ENCODE measurements around the gene CAMK2N2.
A peak's percentile ranks its signal among the peaks of the same experiment; 100 is the strongest.

The CAMK2N2 gene

DNA sequence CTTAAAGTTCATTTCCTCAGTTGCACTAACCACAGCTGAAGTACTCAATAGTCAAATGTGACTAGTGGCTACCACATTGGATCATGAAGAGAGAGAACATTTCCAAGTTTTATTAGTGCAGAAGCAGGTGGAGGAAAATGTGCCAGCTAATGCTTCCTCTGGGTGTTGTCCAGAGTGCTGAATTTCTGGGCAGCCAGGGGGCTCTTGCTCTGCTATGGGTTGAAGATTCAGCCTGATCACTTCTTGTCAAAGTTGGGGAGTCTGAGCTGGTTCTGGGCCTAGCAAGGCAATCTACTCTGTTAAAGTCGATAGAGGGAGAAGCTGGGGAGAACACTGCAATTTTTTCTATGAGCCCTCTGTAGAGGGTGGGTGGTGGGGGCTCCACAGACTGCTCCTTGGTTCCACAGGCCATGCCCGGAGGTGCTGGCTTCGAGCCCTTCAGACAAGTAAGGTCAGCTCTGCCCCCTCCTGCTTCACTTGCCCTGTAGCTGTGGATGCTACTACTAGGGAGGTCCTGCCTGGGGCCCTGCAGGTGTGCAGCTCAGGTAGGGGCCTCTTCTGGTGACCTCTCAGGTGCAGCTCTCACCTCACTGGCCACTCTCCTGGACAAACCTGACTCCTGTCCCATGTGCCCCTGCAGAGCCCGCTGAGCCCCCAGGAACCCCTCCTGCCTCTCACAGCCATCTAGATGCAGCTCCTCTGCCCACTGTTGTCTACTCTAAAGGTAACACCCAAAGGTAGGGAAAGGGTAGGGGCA, 20.8 kb downstream of the CAMK2N2 start:
- DNase-seq (ENCODE audit: low read depth in 1 of 2, low spot score in 1 of 2) = no peak

DNA sequence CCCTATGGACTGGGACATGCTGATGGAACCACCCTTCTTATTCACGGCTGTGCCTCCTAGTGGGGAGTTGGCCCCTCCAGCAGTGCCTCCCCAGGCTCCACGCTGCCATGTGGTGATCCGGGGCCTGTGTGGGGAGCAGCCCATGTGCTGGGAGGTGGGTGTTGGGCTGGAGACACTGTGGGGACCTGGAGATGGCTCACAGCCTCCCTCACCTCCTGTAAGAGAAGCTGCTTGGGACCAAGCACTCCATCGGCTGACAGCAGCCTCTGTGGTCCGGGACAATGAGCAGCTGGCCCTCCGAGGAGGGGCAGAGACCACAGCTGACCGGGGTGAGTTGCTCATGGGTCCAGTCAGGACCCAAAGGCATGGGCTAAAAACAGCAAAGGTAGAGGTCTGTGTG, 21.6 kb downstream of the CAMK2N2 start:
- no peak for DNase-seq (ENCODE audit: low read depth in 1 of 2, low spot score in 1 of 2)

DNA sequence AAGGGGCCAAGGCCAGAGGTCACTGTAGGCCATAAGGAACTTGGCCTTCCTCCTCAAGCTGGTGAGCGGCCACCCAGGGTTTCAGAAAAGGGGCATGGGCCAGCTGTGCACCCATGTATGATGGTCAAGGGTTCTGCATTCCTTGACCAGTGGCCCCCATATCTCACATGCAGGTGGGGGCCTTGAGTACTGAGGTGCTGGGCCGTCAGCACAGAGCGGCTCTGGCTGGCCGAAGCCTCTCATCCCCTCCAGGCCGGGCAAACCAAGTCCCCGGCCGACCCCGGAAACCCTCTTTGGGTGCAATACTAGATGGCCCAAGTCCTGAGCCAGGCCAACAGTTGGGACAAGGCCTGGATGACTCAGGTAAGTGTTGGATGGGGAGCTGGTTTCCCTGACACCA, 22.1 kb downstream of the CAMK2N2 start:
- DNase-seq (ENCODE audit: low read depth in 1 of 2, low spot score in 1 of 2) = no peak

DNA sequence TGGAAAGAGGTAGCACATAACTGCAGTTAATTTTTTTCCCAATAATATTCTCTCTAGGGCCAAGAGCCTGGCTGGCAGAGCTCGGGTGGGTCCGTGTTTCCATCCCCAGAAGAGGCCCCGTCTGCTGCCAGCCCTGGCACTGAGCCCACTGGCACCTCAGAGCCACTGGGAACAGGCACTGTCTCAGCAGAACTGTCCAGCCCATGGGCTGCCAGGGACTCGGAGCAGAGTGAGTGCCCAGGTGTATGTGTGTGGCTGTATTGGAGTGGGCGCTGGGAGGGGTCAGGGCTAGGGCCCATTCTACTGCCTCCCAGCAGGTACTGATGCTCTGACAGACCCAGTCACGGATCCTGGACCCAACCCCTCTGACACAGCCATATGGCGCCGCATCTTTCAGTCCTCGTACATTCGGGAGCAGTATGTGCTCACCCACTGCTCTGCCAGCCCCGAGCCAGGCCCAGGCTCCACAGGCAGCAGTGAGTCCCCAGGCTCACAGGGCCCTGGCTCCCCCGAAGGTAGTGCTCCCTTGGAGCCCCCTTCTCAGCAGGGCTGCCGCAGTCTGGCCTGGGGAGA, 23.0 kb downstream of the CAMK2N2 start:
- no peak for DNase-seq (ENCODE audit: low read depth in 1 of 2, low spot score in 1 of 2)

DNA sequence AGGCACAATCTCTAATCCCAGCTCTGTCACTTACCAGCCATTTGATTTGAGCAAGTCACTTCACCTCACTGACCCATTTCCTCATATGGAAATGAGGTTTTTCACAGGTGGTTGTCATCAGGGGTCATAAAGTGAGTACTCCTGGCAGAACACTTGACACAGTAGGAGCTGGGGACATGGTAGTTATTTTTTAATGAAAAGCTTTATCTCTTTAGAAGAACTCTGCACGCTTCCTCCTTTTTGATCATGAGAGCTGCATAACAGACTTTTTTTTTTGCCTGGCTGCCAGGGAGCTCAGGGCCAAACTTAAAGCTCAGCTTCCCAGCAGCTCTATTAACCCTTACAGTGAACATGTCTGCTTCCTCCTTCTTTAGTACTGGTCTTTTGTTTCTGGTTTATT, 23.5 kb downstream of the CAMK2N2 start:
- no peak for DNase-seq (ENCODE audit: low read depth in 1 of 2, low spot score in 1 of 2)

DNA sequence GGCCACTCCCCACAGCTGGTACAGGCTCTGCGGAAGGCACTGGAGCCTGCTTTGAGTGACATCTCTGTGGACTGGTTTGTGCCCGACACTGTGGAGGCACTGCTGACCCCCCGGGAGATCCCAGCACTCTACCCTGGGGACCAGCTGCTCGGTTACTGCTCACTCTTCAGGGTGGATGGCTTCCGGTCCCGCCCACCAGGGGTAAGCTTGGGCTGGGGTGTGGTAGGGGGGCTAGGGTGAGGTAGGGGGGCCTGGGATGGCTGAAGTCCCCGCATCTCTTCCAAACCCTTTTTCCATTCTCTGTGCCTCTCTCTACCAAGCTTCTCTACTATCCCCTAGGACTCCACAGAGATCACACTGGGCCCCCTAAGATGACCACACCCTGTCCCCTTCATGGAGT, 24.1 kb downstream of the CAMK2N2 start:
- no peak for DNase-seq (ENCODE audit: low read depth in 1 of 2, low spot score in 1 of 2)

DNA sequence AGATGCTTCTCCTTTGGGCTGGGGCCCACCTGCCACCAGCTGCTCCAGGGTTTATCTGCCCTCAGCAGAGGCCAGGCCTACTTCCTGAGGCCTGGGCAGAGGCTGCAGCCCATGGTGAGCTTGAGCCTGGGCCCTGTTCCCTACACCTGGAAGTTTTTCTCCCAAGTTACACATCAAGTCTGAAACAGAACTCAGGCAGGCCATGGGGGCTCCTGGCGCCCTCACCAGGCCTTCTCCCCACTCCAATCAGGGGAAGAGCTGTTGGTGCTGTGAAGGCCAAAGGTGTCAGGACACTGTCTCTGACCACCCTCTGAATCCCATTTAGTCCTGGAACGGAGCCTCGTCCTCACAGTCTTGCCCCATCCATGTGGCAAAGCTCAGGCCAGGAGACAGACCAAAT, 24.7 kb downstream of the CAMK2N2 start:
- DNase-seq (ENCODE audit: low read depth in 1 of 2, low spot score in 1 of 2) = no peak

DNA sequence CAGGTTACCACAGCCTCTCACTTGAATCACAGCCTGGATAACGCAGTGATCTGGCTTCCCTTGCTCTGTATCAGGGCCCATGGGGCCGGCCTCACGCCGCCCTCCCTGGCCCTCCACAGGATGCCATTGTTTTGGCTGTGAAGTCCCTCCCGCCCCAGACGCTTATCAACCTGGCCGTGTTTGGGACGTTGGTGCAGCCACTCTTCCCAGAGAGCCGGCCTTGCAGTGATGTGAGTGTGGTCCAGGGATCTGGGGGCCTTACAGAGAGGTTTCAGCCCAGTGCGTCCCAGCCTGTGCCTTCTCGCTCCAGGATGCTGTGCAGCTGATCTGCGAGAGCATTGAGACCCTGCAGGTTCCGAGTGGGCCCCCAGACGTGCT, 25.3 kb downstream of the CAMK2N2 start:
- DNase-seq (ENCODE audit: low read depth in 1 of 2, low spot score in 1 of 2) = no peak

DNA sequence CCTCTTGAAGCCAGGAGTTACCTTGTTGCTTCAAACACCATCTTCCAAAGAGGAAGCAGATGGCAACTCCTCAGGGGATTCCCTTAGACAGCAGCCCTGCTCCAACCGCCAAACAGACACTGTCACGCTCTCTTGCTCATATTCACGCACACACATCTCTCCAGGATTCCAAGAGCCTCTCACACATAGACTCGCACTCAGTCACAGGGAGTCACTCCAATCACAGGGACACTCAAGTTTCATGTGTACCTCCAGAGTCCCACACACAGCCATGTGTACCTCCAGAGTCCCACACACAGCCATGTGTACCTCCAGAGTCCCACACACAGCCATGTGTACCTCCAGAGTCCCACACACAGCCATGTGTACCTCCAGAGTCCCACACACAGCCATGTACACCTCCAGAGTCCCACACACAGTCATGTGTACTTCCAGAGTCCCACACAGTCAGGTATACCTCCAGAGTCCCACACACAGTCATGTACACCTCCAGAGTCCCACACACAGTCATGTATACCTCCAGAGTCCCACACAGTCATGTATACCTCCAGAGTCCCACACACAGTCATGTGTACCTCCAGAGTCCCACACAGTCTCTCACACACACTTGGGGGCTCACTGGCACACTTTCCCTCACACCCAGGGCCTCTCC, 25.8 kb downstream of the CAMK2N2 start:
- no peak for DNase-seq (ENCODE audit: low read depth in 1 of 2, low spot score in 1 of 2)

DNA sequence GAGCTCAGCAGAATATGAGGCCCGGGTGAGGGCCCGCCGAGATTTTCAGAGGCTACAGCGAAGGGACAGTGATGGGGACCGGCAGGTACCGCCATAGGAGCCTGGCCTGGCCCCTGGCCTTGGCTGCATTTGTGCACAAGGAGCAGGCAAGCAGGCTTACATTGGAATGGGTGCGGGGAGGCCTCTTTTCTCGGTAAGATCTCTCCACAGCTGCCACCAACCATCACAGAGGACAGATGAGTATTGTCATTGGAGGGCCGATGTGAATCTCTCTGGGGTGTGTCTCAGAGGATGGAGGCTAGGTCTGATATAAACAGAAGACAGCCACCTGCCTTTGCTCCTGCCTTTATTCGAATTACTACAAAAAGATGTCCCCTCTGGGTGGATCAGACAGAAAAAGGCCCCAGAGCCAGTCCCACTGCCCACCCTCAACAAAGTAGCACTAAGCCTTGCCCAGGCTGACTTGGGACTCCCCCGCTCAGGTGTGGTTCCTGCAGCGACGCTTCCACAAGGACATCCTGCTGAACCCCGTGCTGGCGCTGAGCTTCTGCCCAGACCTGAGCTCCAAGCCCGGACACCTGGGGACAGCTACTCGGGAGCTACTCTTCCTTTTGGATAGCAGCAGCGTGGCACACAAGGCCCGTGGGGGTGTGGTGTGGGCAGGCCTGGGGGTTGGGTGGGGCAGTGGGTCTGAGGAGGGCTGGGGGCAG, 26.5 kb downstream of the CAMK2N2 start:
- DNase-seq (ENCODE audit: low read depth in 1 of 2, low spot score in 1 of 2) = no peak

DNA sequence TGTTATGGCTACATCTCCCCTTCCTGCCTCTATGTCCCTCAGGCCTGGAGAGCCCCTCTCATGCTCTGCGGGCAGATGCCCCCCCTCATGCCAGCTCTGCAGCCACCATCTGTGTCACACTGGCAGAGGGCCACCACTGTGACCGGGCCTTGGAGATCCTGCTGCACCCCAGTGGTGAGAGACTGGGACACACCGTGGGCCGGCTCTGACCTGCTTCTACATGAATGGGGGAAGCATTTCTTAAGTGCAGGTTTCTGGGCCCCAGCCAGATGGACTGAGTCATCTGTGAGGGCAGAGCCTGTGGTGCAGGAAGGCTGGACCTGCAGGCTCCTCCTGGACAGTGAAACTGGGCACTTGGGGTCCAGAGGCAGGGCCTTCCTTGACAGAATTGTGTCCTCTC, 27.1 kb downstream of the CAMK2N2 start:
- DNase-seq (ENCODE audit: low read depth in 1 of 2, low spot score in 1 of 2) = no peak

DNA sequence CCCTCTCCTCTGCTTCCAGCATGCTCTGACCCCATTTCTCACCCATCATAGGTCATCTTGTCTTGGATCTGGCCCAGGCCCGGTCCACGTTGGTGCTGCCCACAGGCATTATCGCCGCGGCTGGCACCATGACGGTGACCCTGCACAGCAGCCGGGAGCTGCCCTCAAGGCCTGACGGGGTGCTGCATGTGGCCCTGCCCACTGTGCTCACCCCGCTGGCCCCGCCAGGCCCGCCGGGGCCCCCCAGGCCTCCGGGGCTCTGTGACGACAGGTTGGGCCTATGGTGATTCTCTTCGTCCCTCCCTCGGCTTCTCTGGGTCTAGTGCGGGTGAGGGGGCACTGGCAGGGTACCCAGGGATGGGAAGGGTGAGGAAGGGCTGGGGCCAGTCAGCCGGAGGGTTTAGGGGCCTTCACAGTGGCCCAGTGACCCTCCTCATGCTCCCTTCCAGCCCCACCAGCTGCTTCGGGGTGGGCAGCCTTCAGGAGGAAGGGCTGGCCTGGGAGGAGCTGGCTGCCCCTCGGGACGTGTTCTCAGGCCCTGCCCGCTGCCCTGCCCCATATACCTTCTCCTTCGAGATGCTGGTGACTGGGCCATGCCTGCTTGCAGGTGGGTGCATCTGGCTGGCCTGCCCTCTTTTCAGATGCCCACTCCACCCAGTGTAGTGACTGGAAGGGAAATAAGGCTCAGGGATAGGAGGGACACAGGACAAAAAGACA, 28.1 kb downstream of the CAMK2N2 start:
- DNase-seq (ENCODE audit: low read depth in 1 of 2, low spot score in 1 of 2) = no peak

DNA sequence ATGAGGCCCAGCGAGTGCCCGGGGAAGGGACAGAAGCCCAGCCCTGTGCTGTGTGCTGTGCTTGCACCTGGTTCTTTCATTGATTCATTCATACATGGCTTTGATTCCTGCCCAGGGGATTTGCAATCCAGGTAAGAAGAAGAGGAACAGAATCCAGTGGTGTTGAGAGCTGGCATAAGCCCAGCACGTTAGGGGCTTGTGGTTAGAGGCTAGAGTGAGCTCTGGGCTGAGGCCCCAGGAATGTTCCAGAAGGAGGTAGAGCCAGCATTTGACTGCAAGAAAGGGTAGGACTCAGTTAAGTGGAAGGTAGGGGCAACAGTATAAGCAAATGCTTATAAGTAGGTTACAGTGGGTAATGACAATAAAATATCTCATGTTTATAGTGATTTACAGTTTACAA, 29.7 kb downstream of the CAMK2N2 start:
- DNase-seq (ENCODE audit: low read depth in 1 of 2, low spot score in 1 of 2) = no peak

DNA sequence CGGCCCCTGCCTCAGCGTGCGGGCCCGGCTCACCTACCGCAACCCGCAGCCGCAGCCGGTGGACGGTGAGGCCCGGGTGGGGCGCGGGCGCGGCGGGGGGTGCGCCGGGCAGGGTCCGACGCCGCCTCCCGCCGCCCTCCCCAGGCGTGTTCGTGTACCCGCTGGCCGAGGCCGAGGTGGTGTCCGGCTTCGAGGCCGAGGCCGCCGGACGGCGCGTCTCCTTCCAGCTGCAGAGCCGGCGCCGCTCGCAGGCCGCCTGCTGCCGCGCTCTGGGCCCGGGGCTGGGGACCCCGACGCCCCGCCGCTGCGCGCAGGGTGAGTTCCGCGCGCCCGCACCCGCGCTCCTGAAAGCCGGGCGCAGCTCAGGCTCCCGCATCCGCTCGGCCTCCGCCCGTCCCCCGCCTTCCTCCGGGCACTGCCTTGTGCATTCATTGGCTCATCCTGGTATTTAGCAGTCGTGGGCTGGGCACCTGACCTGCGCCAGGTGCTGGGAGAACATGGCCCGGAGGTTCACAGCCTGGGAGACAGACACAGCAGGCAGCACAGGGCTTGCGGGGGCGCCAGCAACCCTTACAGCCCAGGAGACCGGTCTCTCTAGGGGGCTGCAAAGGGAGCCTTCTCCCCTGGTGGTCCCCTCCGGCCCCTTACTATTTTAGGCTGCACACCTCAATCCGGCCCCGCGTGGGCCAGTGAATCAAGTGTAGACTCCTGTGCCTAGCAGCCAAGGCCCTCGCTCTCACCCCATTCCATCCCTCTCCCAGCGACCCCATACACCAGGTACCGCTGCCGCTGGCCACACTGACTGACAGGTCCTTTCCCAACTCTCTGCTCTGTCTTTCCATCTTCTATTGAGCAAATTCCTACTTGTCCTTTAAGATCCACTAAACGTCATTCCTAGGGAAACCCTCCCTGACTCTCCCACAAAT, 30.5 kb downstream of the CAMK2N2 start:
- DNase-seq (ENCODE audit: low read depth in 1 of 2, low spot score in 1 of 2) = no peak

DNA sequence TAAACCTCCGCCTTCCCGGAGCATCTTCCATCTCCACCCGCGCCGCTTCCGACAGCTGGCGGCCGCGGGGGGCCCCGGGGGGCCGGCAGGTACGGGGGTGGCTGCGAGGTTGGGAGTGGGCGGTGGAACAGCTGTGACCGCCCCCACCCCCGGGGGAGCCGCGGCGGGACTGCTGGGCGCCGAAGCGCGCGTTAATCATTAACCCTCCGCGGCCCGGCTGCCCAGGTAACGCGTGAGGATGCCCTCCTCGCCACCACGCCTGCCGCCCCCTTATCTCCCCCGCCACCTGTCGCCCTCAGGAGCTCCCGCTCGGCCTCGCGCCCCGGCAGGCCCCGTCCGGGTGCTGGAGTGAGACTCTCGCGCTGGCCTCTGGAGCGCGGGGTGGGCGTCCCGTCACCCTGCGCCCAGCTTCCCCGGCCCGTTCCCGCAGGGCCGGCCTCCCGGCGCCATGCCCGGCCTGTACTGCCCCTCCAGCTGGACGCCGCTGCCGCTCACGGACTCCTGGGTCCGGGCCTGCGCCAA, 31.2 kb downstream of the CAMK2N2 start:
- no peak for DNase-seq (ENCODE audit: low read depth in 1 of 2, low spot score in 1 of 2)

DNA sequence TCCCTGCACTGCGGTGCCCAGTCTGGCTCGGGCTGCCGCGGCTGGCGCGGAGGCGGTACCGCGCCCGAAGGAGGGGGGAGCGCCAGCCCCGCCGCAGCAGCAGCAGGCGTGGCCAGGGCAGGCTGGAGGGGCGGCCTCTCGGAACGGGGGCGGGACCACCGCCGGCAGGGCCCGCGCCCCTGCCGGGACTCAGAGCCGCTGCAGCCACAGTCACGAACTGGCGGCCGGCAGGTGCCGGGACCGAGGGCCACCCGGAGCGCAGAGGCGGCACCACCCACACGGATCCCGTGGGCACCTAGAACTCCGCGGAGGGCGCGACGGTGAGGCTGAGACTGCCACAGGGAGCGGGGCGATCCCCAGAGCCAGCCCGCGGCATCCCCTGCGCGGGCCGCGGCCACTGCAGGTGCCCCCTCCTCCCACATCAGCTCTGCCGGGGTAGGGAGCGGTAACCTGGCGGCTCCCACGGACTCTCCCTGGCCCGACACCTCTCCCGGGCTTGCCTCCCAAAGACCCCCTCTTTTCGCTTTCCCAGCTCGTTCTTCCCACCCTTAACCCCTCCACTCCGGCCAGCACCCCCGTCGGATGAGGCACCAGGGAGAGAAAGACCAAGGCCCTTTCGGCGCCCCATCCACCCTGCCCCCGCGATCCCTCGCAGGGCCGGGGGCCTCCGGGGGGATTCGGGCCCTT, 31.8 kb downstream of the CAMK2N2 start, which contains the start of gene VWA5B2:
VWA5B2 (plus strand) TSS at position 192 of the 687 bp plus-strand sequence. CDS start 944 bp downstream, outside the sequence.
- peak; percentile 40 to 43 for DNase-seq (ENCODE audit: low read depth in 1 of 2, low spot score in 1 of 2)

DNA sequence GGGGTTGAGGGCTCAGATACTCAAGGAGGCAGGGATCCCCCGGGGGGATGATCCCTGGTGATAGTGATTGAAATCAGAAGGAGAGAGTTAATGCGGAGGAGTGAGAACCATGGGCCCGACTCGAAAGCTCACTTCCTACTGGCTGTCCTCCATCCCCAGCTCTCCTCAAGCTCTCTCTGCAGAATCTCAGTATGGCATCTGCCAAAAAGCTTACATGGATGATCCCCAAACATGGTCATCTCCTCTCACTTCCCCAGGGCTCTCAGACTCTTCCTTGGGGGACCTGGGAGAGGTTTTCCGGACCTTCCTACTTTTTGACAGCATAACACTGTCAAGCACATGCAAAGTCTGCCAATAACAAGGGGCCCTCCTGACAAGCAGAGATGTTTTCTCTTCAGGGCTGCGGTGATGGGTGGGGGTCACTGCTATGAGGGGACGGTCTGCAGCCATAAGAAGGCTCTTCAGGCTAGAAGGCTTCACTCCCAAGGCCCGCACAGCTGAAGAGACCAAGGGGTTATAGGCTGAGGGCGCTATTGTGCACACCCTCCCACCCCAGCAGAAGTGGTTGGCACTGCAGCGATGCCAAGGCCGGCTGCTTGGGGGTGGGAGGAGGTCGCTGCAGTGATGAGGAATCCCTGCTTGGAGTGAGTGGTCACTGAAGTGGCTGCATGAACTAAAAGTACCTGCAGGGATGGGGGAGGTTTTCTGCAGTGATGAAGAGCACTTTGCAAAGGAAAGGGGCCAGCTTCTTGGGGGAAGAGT, 32.8 kb downstream of the CAMK2N2 start:
- no peak for DNase-seq (ENCODE audit: low read depth in 1 of 2, low spot score in 1 of 2)

DNA sequence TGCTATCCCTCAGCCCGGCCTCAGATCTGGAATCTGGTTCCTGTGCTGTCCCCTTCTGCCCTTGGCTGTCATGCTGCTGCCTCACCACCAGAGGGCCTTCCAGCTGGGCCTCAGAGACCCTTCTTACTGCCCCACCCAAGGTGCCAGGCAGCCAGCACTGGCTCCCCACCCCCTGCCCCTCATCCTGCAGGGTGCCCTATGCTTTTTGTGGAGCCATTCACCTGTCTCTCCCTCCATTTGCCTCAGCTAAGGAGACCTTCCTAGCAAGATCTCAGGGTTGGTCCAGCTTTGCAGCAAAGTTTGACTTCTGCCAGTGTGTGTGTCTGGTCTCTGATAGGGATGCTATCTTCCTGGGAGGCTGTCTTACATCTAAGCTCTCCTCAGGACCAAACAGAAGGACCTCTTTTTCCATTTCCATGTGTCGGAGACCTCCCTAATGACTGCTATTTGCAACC, 33.8 kb downstream of the CAMK2N2 start:
- peak; percentile 33 to 39 for DNase-seq (ENCODE audit: low read depth in 1 of 2, low spot score in 1 of 2)
